Hematopoietic multipotent progenitor cell treated with erythropoietin and hydrocortisone succinate and interleukin-3 and kit ligand, for 6 days (in vitro differentiated cells): ENCODE data around the gene SHMT1.

ENCODE experiments used
- DNase-seq: peaks from one replicate; pipeline ENCODE4 v3.0.0-alpha.2; 2015

The SHMT1 gene

DNA sequence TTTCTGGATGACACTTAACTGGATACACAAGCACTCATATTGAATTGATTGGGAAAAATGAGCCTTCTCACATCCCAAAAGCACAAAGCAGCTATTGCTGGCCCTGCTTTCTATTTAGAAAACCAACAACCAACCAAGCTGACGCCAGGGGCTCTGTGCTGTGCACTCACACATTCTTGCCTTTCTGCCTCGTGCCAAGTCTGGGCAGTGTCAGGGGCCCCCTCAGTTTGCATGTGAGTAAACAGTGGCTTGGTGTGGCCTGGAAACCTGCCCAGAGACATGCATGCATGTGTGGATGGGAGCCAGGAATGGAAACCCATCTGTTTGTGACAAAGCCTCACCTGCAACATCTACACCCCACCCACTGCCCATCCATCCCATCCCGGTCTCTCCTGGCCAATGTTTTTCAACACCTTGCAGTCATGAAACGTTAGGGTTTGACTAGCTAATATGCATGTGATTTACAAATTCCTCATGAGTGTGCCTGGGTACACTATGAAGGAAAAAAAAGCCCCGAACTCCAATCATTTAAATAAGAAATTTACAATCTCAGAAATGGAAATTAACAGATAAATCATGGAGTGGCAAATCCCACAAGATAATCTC, 82.5 kb downstream of the SHMT1 start:
- DNase-seq, result no peak

DNA sequence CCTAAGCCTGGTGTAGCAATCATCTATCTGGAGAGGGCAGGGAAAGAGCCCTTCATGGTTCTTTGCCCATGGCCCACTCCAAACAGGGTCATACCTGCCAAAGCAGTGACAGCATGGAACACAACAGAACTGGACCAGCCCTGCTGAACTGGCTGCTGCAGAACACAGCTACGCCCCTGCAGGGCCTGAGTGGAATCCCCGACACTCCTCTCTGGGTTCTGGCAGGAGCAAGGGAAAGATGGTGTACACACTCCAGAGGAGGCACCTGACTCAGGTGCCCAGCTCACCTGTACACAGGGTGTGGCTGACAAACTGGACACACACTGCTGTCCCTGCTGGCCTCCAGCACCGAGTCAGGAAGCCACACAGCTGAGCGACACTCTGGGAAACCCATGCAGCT, 83.1 kb downstream of the SHMT1 start:
- DNase-seq, result no peak

DNA sequence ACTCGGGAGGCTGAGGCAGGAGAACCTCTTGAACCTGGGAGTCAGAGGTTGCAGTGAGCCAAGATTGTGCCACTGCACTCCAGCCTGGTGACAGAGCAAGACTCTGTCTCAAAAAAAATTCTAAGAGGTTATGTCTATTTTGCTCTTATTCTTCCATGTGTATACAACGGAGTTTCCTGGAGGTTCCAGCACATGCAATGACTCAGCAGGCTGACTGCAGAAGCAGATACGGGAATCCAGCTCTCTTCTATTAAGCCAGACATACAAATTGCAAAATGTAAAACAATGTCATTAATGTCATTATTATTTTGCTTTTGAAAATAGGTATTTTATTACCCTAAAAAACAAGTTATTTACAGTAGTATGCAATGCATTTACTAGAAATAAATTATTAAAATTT, 84.5 kb downstream of the SHMT1 start:
- DNase-seq, result no peak
